Esophagus muscularis mucosa (tissue), 4 donors: Measurements from ENCODE around the gene CCNG1. TPM values are rescaled to one million over a fixed set of nuclear protein-coding genes. Genes with fewer than 3 reads are reported as not detected.
A peak's percentile ranks its signal among the peaks of the same experiment; 100 is the strongest.

Experiments
- DNase-seq: peaks from one replicate; pipeline ENCODE4 v3.0.0-alpha.2; 2017; ENCODE audit errors: extremely low spot score
- H3K27ac ChIP-seq, 4 donors: fragments of 200-600 bp; sonication (generic); replicated peaks in 1 of 4; 1 replicate in 3 of 4; 2 replicates in 1 of 4; pipeline ENCODE4 v1.5.1; 2016 to 2019; ENCODE audit warnings: mild to moderate bottlenecking in 1 of 4
- H3K27me3 ChIP-seq, 4 donors: fragments of 200-600 bp; sonication (generic); one replicate each; pipeline versions ENCODE4 v1.5.1 to v1.6.0; 2016 to 2019
- H3K36me3 ChIP-seq, 4 donors: fragments of 200-600 bp; sonication (generic); one replicate each; pipeline ENCODE4 v1.5.1; 2016 to 2019
- H3K4me1 ChIP-seq, 4 donors: fragments of 200-600 bp; sonication (generic); one replicate each; pipeline ENCODE4 v1.5.1; 2016 to 2019
- H3K4me3 ChIP-seq, 4 donors: fragments of 200-600 bp; sonication (generic); 1 replicate in 2 of 4; 2 replicates in 2 of 4; pipeline ENCODE4 v1.5.1; 2016 to 2019; ENCODE audit warnings: mild to moderate bottlenecking in 4 of 4, moderate library complexity in 1 of 4
- H3K9me3 ChIP-seq, 4 donors: fragments of 200-600 bp; sonication (generic); 1 replicate in 3 of 4; 2 replicates in 1 of 4; pipeline ENCODE4 v1.5.1; 2016 to 2019
- CTCF ChIP-seq, 3 experiments: fragments of 200-600 bp in 2 of 3; fragments of 450-650 bp in 1 of 3; sonication (generic) in 2 of 3; IDR thresholded peaks; one replicate each; pipeline ENCODE4 v1.5.1; 2017 to 2019; ENCODE audit warnings: antibody characterized with exemption in 3 of 3, mild to moderate bottlenecking in 2 of 3, moderate library complexity in 1 of 3
- EP300 ChIP-seq: sonication (generic); formaldehyde crosslinking; IDR thresholded peaks from one replicate; pipeline ENCODE4 v1.6.1; 2017; ENCODE audit warnings: antibody characterized with exemption
- POLR2A ChIP-seq: fragments of 450-650 bp; IDR thresholded peaks from one replicate; pipeline ENCODE4 v1.6.1; 2017; ENCODE audit warnings: antibody characterized with exemption, moderate library complexity, mild to moderate bottlenecking, low read depth
- POLR2AphosphoS5 ChIP-seq, 2 donors: sonication (generic); formaldehyde crosslinking; IDR thresholded peaks; one replicate each; pipeline ENCODE4 v1.6.1; 2017; ENCODE audit warnings: antibody characterized with exemption in 2 of 2
- WGBS: methylation state at CpG from one replicate; pipeline ENCODE4 v1.1.5; 2018; 5-methylcytosine and 5-hydroxymethylcytosine counted together
- intact Hi-C: fragments of 100-400 bp; cut with DNase I; formaldehyde crosslinking; loops from one replicate; pipeline ENCODE4 v1.15.1; 2023
- total RNA-seq, 4 donors: library from RNA; depleted of rRNA; stranded (reverse); fragments of >200 nt; gene quantifications; one replicate each; pipeline versions ENCODE4 v1.1.0 to v1.2.1, GENCODE V29; 2016

Gene CCNG1
- total RNA-seq, 4 donors from 2014 or later: 99.1 to 179 (median 138) TPM

GRCh38 chr5:163456029-163456589 lies 18.7 kb downstream of the CCNG1 start:
- H3K9me3 ChIP-seq: no peaks in the 10 kb centered on the region
- no peak overlapping the region for H3K4me3 ChIP-seq
- intact Hi-C loops: no loop called here
- H3K27ac ChIP-seq: no peak overlapping the region
- no peak for DNase-seq
- WGBS: 74% methylated on average over 2 of the region's 2 CpGs
- peaks cover 13 to 24% (median 22%) of the 10 kb centered on the region in 4 donors for H3K4me1 ChIP-seq
- TF ChIP-seq POLR2A: no peak
- no peak for TF ChIP-seq CTCF (IDR thresholded peaks at IDR 0.05)
- TF ChIP-seq EP300: no peak
- TF ChIP-seq POLR2AphosphoS5 (IDR thresholded peaks at IDR 0.05): no peak
- peaks cover 4 to 51% (median 40%) of the 10 kb centered on the region in 4 donors for H3K36me3 ChIP-seq
- H3K27me3 ChIP-seq: no peaks in the 10 kb centered on the region

- WGBS: 85% methylated on average over 7 of the region's 7 CpGs
- TF ChIP-seq POLR2A: no peak
- TF ChIP-seq CTCF (IDR thresholded peaks at IDR 0.05): no peak
- TF ChIP-seq POLR2AphosphoS5 (IDR thresholded peaks at IDR 0.05): no peak
- no peak for TF ChIP-seq EP300
- intact Hi-C loops: no loop called here
- no peak overlapping the region for H3K4me3 ChIP-seq
- no peaks in the 10 kb centered on the region for H3K27me3 ChIP-seq
- peaks cover 4 to 44% (median 34%) of the 10 kb centered on the region in 4 donors for H3K36me3 ChIP-seq
- peaks cover 18 to 32% (median 30%) of the 10 kb centered on the region in 4 donors for H3K4me1 ChIP-seq
- DNase-seq: no peak
- H3K27ac ChIP-seq: no peak overlapping the region
- no peaks in the 10 kb centered on the region for H3K9me3 ChIP-seq
Observed at GRCh38 chr5:163456840-163457239, 19.4 kb downstream of the CCNG1 start.

- intact Hi-C loops: no loop called here
- WGBS: 46% methylated on average over 6 of the region's 6 CpGs
Observed at GRCh38 chr5:163458778-163459385, 21.5 kb downstream of the CCNG1 start.

GRCh38 chr5:163459462-163459818 lies 22.0 kb downstream of the CCNG1 start:
- under 1% methylated on average over 12 of the region's 12 CpGs for WGBS
- Histone ChIP-seq H3K27me3 (no peaks in the 10 kb centered on the region), H3K4me3 (peak overlapping the region; percentile 78 to 87 (median 84)), H3K4me1 (peaks cover 18 to 36% (median 32%) of the 10 kb centered on the region in 4 donors), H3K9me3 (no peaks in the 10 kb centered on the region), H3K36me3 (peaks cover 4 to 19% (median 15%) of the 10 kb centered on the region in 4 donors), H3K27ac (peak overlapping the region; percentile 92 to 98 (median 96))
- no peak for DNase-seq
- intact Hi-C loops: no loop called here
- no peak for TF ChIP-seq EP300
- TF ChIP-seq POLR2A: no peak
- TF ChIP-seq CTCF (IDR thresholded peaks at IDR 0.05): no peak
- no peak for TF ChIP-seq POLR2AphosphoS5 (IDR thresholded peaks at IDR 0.05)

More at GRCh38 chr5:163458778-163459385, 21.5 kb downstream of the CCNG1 start:
- H3K27ac ChIP-seq: peak overlapping the region; percentile 92 to 98 (median 96)
- DNase-seq: no peak
- TF ChIP-seq POLR2AphosphoS5 (IDR thresholded peaks at IDR 0.05) (no peak), EP300 (no peak), CTCF (IDR thresholded peaks at IDR 0.05) (no peak), POLR2A (no peak)
- H3K27me3 ChIP-seq: no peaks in the 10 kb centered on the region
- H3K4me3 ChIP-seq: peak overlapping the region; percentile 78 to 87 (median 84)
- no peaks in the 10 kb centered on the region for H3K9me3 ChIP-seq
- H3K4me1 ChIP-seq: peaks cover 18 to 36% (median 32%) of the 10 kb centered on the region in 4 donors
- peaks cover 4 to 24% (median 19%) of the 10 kb centered on the region in 4 donors for H3K36me3 ChIP-seq
